ENCODE measurements around the gene DDX59.
A peak's percentile ranks its signal among the peaks of the same experiment; 100 is the strongest.

Gene DDX59

GRCh38 chr1:200628223-200628881, 41.4 kb downstream of the DDX59 start:
- no peak for DNase-seq

- no peak for DNase-seq
Observed at GRCh38 chr1:200627575-200628222, 42.0 kb downstream of the DDX59 start.

GRCh38 chr1:200626853-200627534, 42.7 kb downstream of the DDX59 start:
- no peak for DNase-seq

- DNase-seq, result no peak
Observed at GRCh38 chr1:200625381-200625824, 44.3 kb downstream of the DDX59 start.

GRCh38 chr1:200624679-200625335, 44.9 kb downstream of the DDX59 start:
- DNase-seq, result no peak

GRCh38 chr1:200620273-200621131, 49.2 kb downstream of the DDX59 start, which contains the start of gene KIF14:
Gene KIF14, minus strand, starts transcription at chr1:200620751. Its CDS starts 2,028 bp downstream, at chr1:200618723.
- peak; percentile 64 to 85 (median 74) for DNase-seq

GRCh38 chr1:200619894-200620272, 49.8 kb downstream of the DDX59 start:
- no peak for DNase-seq

- no peak for DNase-seq
Observed at GRCh38 chr1:200610846-200611245, 58.9 kb downstream of the DDX59 start.

- no peak for DNase-seq
Observed at GRCh38 chr1:200602632-200603031, 67.1 kb downstream of the DDX59 start.
